ENCODE data around the gene VAT1L. TPM values are rescaled to one million over a fixed set of nuclear protein-coding genes. Genes with fewer than 3 reads are reported as not detected.

The VAT1L gene
- total RNA-seq, result 8.9 and 30.9 TPM in 2 replicates

DNA sequence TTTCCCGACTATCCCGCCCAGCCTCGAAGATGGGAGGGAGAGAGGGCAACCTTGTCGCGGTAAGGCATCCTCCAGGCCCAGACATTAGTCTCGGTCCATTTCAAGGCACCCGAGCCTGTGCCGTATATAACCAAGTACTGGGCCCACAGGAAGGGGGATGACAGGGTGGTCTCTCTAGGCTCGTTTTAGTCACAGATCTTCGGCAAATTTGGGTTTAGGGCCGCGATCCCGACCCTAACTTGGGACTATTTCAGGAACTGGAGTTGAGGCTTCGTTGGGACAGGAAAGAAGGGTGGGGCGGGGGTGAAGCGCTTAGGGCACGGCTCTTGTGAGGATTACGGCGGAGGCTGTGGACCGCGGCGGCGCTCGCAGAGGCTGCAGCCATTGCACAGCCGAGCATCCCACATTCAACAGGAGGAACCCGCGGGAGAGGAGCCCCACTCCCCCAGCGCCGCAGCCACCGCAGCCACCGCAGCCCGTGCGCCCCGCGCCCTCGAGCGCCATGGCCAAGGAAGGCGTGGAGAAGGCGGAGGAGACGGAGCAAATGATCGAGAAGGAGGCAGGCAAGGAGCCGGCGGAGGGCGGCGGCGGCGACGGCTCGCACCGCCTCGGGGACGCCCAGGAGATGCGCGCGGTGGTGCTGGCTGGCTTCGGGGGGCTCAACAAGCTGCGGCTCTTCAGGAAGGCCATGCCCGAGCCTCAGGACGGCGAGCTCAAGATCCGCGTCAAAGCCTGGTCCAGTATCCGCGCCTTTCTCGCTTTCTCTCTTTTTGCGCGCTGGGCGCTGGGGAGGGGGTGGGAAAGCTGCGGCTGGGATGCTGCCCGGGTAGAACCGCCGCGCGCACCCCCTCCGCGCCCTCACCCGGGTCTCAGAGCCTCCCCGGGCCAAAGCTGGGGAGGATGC is at the start of gene VAT1L:
Gene VAT1L, plus strand, starts transcription at position 384 of the 904 bp plus-strand sequence. Its CDS starts 119 bp downstream, at position 503.

DNA sequence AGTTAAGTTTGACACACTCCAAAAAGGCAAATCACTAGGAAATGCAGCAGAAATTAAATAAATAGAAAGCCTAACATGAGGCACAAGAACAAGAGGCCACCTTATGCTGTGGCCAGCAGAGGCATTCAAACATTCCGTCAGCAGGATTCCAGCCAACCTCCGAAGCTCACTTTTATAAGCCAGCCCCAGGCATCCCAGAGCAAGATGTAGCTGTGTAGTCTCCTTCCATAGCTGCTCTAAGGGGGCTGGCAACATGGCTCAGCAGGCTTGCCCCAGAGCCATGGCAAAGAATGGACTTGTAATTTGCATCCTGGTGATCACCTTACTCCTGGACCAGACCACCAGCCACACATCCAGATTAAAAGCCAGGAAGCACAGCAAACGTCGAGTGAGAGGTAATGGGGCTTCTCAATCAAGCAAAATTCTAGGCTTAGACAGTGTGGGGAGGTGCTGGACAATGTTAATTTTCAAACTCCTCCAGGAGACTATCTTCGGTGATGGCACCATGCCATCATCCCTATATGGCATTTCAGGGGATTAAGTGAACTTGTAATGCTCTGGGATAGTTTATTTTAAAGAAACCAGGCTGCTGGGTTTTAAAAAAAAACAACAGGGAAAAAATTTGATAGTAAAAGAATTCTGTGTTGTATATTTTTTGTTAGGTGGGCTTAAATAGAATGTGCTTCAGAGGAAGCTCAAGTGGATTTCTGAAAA is 234.1 kb downstream of the VAT1L start, which contains the start of gene CLEC3A:
Gene CLEC3A, plus strand, starts transcription at position 202 of the 714 bp plus-strand sequence. Its CDS starts 79 bp downstream, at position 281.

Other genes with a start within 250 kb of the VAT1L start
- gene NUDT7, start 66.0 kb upstream of the VAT1L start, total RNA-seq, result 6.0 and 10.4 TPM in 2 replicates
- gene CLEC3A, start 234.0 kb downstream of the VAT1L start, total RNA-seq, result not detected in 2 replicates

All from smooth muscle cell of bladder (primary cell).